NCI-H748 treated with DMSO at 0.1 percent for 48 hours (cell line): Measurements from ENCODE around the gene SDR9C7.
"Not testable (repeated sequence)": the region's sequence is repeated elsewhere in the genome, so short reads cannot be mapped to it uniquely, and the experiment has no call there.

ENCODE experiments used
- DNase-seq: peaks from one replicate; lab custom pipeline; 2025; lab: John Stamatoyannopoulos, UW

SDR9C7 gene

DNA sequence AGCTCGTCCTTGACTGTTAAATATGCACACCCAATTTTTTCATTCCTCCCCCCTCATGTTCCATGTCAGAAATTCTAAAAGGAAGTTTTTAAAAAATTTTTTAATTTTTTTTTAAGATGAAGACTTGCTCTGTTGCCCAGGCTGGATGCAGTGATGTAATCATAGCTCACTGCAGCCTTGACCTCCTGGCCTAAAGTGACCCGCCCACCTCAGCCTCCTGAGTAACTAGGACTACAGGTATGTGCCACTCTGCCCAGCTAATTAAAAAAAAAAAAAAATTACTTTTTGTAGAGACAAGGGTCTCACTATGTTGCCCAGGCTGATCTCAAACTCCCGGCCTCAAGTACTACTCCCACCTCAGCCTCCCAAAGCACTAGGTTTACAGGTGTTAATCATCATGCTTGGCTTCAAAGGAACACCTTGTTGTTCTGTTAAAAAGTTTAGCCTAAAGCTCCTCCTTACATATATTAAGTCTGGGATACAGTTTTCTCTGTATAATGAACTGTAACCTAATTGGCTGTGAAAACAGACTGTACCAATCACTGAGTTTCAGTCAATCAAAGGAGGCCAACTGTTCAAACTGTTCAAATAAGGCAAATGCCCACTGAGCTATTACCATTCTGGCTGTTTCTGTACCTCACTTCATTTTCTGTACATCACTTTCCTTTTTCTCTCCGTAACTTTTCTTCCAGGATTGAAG, 17.8 kb downstream of the SDR9C7 start:
- DNase-seq, result no peak

GRCh38 chr12:56914724-56915123, 19.5 kb downstream of the SDR9C7 start:
- no peak for DNase-seq

DNA sequence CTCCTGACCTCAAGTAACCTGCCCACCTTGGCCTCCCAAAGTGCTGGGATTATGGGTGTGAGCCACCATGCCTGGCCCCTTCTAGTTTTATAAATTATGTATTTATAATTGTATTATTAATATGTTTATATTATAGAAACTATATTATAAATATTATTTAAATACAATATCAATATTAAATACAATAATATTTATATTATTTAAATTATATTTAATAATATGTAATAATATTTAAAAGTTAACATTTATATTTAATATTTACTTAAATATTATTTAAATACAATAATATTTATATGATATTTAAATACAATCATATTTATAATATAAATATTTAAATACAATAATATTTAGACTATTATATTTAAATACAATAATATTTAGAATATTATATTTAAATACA, 20.0 kb downstream of the SDR9C7 start:
- no peak for DNase-seq

DNA sequence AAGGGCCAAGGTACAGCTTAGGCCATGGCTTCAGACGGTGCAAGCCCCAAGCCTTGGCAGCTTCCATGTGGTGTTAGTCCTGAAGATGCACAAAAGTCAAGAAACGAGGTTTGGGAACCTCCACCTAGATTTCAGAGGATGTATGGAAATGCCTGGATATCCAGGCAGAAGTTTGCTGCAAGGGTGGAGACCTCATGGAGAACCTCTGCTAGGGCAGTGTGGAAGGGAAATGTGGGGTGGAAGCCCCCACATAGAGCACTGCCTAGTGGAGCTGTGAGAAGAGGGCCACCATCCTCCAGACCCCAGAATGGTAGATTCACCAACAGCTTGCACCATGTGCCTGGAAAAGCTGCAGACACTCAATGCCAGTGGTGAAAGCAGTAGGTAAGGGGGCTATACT, 24.8 kb downstream of the SDR9C7 start:
- DNase-seq, result not testable (repeated sequence)

DNA sequence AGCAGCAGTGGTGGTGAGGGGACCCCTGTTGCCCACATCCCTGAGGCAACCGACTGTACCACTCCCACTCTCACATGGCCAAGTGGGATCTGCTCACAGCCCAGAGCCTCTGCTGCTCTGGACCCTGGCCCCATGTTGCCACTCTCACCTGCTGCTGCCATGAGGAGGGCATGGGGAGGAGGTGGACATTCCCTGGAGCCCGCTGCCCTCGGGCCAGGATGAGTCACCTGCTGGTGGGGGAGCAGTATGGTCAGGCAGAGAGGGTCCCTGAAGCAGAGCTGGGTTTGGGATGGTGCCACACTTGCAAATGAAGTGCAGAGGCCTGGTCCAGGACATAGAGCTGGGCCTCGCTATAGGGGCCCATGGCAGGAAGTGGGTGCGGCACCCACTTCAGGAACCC, 26.1 kb downstream of the SDR9C7 start:
- no peak for DNase-seq

GRCh38 chr12:56905852-56906251, 28.4 kb downstream of the SDR9C7 start:
- no peak for DNase-seq

DNA sequence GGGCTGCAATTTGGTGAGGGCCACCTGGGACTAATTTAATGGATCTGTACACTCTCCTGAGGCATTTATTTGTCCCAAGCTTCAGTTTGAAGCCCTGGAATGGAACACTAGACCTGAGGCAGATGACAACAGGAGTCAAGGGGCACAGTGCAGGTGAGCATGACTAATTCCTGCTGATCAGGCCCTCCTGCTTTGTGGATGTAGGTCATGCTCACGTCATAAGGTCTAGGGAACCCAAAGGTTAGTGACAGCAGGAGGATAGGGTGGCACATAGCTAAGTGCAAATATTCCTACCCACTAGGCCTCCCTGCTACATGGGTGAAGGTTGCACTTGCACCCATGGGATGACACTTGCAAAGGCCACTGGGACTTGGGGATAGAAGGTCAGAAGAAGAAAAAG, 30.8 kb downstream of the SDR9C7 start:
- no peak for DNase-seq

DNA sequence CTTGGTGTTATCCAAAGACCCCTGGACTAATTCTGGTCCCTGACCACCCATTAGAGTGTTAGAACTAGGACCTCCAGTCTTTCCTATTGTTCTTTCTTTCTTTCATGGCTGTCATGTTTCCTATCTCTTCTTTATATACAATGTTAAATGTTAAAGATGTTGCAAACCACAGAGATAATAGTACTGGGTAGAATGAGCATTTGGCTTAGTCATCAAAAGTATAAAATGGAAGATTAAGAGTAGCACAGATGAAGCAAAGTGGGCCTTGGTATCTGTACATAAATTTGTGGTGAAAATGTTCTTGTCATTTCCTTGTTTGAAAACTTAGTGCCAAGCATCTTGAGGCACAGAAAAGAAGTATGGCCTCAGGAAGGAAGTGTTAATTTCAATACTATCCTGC, 32.9 kb downstream of the SDR9C7 start:
- DNase-seq, result not testable (repeated sequence)

DNA sequence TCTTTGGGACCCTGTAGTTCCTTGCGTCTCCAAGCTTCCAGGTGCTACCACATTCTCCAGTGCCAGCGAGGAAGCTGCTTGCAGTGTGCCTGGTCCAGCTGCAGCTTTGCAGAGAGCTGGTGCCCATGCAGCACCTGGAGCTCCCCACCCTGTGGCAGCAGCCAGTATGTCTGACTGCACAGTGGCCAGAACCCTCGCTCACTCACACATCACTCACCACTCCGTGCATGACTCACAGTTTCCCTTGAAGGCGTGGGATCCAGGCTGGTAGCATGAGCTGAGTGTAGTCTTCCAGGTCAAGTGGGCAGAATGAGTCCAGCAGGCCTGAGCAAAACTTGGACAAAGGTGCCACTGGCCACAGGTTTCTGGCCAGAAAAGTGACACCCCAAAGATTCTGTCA, 33.6 kb downstream of the SDR9C7 start:
- DNase-seq, result no peak

- DNase-seq, result no peak
Measured at GRCh38 chr12:56898938-56899337, 35.3 kb downstream of the SDR9C7 start.

GRCh38 chr12:56897844-56898361, 36.3 kb downstream of the SDR9C7 start:
- DNase-seq, result no peak

- DNase-seq, result no peak
Measured at GRCh38 chr12:56896082-56896481, 38.1 kb downstream of the SDR9C7 start.

DNA sequence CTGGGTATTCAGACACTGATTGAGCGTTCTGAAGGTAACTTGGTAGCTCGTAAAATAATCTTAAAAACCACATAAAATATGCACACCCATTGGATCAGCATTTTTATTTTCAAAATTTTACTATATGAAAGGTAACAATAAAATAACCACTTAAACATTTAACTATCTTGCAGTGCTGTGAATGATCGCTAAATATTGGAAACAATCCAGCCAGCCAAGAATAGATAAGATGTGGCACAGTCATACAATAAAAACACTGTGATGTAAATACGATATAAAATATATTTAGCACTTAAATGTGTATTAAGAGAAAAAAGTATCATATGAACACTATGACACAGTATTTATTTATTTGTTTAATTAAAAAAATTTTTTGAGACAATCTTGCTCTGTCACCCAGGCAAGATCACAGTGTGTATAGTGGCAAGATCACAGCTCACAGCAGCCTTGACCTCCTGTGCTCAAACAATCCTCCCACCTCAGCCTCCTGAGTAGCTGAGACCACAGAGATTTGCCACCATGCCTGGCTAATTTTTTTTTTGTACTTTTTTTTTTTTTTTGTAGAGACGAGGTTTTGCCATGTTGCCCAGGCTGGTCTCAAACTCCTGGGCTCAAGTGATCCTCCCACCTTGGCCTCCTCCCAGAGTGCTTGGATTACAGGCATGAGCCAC, 39.4 kb downstream of the SDR9C7 start:
- DNase-seq, result no peak

- DNase-seq, result not testable (repeated sequence)
Measured at GRCh38 chr12:56891885-56892284, 42.3 kb downstream of the SDR9C7 start.

DNA sequence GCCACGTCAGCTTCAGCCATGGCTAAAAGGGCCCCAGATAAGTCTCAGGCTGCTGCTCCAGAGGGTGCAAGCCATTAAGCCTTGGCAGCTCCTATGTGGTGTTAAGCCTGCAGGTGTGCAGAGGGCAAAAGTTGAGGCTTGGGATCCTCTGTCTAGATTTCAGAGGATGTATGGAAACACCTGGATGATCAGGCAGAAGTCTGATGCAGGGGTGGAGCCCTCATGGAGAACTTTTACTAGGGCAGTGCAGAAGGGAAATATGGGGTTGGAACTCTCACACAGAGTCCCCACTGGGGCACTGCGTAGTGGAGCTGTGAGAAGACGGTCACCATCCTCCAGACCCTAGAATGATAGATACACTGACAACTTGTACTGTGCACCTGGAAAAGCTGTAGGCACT, 47.9 kb downstream of the SDR9C7 start:
- no peak for DNase-seq

DNA sequence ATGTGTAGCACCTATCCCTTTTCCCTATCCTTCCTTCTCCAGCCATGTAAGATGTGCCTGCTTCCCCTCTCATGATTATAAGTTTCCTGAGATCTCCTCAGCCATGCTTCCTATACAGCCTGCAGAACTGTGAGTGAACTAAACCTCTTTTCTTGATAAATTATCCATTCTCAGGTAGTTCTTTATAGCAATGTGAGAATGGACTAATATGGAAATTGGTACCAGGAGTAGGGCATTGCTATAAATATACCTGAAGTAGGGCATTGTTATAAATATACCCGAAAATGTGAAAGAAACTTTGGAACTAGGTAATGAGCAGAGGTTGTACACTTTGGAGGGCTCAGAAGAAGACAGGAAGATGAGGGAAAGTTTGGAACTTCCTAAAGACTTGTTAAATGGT, 48.9 kb downstream of the SDR9C7 start:
- DNase-seq, result no peak

DNA sequence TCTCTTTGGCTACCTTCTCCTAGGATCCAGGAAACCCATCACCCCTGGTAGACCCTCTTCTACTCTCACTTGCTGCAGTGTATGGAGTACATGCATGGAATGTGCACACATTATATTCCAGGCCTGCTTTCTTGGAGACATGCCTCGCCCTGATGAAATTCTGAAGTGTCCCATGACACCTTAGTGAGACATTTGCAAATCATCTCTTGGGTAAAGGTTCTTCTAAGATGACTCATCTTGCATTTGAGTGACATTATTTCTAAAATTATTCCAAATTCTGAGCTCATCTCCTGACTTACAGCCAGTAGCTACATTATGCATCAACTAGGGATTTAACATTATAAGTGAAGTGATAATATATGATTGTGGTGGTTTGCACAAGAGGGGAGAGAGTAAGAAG, 49.8 kb downstream of the SDR9C7 start:
- no peak for DNase-seq

DNA sequence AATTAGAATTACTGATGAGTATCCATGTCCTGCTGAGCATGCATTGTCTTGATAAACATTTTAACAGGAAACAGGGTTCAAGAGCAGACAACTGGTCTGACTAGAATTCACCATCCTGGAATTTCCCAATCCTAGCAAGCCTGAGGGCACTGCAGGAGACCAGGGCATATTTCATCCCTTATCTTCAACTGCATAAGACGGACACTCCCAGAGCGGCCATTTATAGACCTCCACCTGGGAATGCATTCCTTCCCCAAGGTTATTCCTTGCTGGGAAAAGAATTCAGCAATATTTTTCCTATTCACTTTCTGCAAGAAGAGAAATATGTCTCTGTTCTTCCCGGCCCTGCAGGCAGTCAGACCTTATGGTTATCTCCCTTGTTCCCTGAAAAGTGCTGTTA, 51.8 kb downstream of the SDR9C7 start:
- not testable (repeated sequence) for DNase-seq

DNA sequence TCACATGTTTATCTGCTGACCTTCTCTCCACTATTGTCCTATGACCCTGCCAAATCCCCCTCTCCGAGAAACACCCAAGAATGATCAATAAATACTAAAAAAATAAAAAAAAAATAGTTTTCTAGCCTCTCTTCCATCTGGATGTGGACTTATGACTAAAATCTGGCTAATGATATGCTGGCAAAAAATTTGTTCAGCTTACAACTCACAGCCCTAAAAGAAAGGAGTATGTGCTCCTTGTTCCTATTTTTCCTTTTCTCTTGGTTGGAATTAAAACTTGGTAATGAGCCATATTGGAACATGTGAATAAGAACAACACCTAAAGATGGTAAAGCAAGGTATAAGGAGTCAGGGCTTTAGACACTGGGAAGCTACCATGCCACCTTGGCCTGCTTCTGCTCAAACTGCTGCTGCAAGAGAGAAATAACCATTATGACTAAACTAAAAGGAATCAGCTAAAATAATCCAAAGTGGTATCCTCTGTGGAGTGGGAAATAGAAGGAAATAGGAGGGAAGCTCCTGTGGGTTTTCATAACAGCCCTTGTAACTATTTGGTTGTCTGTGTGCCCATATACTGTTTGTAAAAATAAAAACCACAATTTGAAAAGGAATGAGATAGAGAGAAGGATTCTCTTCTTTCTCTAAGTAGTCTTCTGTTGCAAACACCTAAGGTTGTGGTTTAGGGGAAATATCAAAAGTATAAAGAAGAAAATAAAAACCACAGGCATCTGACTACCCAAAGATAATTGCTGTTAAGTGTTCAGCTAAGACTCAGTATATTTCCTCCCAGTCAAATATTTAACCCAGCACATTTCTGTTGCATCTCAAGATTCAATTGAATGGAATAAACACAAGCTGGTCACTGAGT, 53.8 kb downstream of the SDR9C7 start:
- no peak for DNase-seq

GRCh38 chr12:56879240-56880124, 54.7 kb downstream of the SDR9C7 start:
- DNase-seq, result not testable (repeated sequence)

DNA sequence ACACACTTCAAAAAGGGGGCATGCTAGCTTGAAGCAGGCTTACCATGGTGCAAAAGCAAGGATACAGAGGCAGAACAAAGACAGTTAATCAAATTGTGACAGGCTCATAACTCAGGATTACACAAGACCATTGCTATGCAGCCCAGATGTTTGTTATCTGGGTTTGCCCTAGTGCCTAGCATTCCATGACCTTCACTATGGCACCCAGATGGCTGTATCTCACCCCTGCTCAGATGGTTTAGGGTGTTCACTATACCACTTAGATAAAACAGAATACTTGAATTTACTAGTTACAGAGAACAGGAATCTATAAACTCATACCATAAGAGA, 56.2 kb downstream of the SDR9C7 start:
- no peak for DNase-seq
